ACC112 (cell line): ENCODE results near the gene ARL6IP5.

ENCODE experiments used
- H2AFZ ChIP-seq: fragments of 200-600 bp; sonication (generic); one replicate; pipeline ENCODE4 v1.6.0; 2017; ENCODE audit warnings: antibody characterized with exemption, low read length; ENCODE audit not compliant: unreplicated experiment
- H3K27ac ChIP-seq: fragments of 200-600 bp; sonication (generic); 2 replicates; pipeline ENCODE4 v1.5.1; 2014; ENCODE audit warnings: low read depth, mild to moderate bottlenecking, antibody characterized with exemption, low read length, moderate library complexity
- H3K27me3 ChIP-seq: fragments of 200-600 bp; sonication (generic); 2 replicates; pipeline ENCODE4 v1.6.1; 2014; ENCODE audit warnings: mild to moderate bottlenecking, antibody characterized with exemption, low read length, moderate library complexity, mixed read lengths; ENCODE audit not compliant: insufficient read depth
- H3K36me3 ChIP-seq: fragments of 200-600 bp; sonication (generic); 2 replicates; pipeline ENCODE4 v1.6.1; 2016; ENCODE audit warnings: mild to moderate bottlenecking, antibody characterized with exemption, low read length, moderate library complexity, mixed read lengths; ENCODE audit not compliant: insufficient read depth
- H3K4me1 ChIP-seq: fragments of 200-600 bp; sonication (generic); one replicate; pipeline ENCODE4 v1.6.1; 2016; ENCODE audit warnings: low read length, mixed read lengths; ENCODE audit not compliant: insufficient read depth, unreplicated experiment, control insufficient read depth
- H3K4me3 ChIP-seq: fragments of 200-600 bp; sonication (generic); 2 replicates; pipeline ENCODE4 v1.5.1; 2014; ENCODE audit warnings: mild to moderate bottlenecking, low read depth, low read length
- H3K79me2 ChIP-seq: fragments of 200-600 bp; sonication (generic); one replicate; pipeline ENCODE4 v1.6.0; 2016; ENCODE audit warnings: low read length; ENCODE audit not compliant: control insufficient read depth, unreplicated experiment, insufficient read depth

The ARL6IP5 gene

DNA sequence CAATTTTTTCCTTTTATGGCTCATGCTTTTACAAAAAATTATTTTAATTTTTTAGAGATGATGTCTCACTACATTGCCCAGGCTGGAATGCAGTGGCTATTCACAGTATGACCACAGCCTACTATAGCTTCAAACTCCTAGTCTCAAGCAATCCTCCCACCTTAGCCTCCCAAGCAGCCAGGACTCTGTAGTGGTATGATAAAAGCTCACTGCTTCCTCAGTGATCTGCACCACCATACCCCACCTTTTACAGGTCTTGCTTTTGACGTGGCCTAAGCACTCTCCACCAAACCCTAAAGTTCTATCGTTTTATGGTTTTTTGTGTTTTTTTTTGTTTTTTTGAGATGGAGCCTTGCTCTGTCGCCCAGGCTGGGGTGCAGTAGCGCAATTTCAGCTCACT is 18.6 kb upstream of the ARL6IP5 start:
- no peak overlapping the region for H2AFZ ChIP-seq
- no peak overlapping the region for H3K27ac ChIP-seq
- H3K4me1 ChIP-seq = no peaks in the 10 kb centered on the region
- no peaks in the 10 kb centered on the region for H3K27me3 ChIP-seq
- peaks cover 29% of the 10 kb centered on the region for H3K36me3 ChIP-seq
- no peaks in the 10 kb centered on the region for H3K79me2 ChIP-seq
- no peak overlapping the region for H3K4me3 ChIP-seq

DNA sequence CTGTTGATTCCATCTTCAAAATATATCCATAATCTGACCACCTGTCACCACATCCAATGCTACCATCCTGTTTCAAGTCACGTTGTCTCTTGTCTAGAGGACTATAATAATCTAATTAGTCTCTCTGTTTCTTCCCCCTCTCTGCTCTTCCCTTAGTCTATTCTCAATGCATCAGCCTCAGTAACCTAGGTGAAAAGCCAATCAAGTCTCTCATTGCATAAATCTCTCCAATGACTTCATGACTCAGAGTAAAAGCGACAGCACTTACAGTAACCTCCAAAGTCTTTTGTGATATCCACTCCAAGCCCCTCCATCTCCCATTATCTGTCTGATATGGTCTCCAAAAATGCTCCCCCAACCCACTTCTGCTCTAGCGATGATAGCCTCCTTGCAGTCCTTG is 11.8 kb upstream of the ARL6IP5 start:
- Histone ChIP-seq H3K4me1 (peaks cover 3% of the 10 kb centered on the region), H3K4me3 (no peak overlapping the region), H3K36me3 (peaks cover 22% of the 10 kb centered on the region), H2AFZ (no peak overlapping the region), H3K27ac (no peak overlapping the region), H3K27me3 (no peaks in the 10 kb centered on the region), H3K79me2 (peaks cover 32% of the 10 kb centered on the region)

DNA sequence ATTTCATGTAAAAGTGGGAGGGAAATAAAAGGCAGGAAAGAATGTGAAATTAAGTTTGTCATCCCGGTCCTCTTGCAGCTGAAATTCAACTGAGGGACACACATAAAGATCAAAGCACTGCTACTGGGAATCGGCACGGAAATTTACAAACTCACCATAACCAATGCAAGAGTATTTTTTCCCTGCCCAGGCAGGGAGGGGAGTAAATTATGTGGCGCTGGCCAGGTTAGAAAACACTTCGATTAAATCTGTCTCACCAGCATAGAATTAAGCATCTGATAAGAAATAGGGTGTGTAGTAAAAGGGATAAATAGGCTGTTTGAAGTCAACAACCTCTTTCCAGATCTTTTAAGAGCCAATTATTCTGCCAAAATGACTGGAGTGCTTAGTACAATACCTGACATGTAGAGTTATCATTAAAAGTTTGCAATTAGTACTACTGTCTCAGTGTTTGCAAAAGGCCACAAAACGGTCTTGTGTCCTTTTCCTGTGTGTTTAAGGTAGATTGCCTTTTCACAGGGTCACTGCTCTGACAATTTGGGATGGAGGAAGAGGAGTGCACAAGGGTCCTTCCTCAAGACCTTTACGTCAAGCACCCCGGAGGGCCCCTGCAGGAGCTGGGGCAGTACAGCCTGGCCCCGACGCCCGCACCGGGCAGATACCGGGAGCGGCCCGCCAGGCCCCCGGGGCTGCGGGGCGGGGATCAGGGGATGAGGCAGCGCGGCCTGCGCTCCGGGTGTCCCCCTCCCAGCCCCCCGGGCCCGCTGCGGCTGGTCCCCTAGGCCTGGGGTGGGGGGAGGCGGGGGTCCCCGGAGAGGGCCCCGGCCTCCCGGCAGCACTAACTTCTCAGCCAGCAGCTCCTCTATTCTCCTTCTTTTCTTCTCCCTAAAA is 5.2 kb upstream of the ARL6IP5 start:
- H3K36me3 ChIP-seq = no peaks in the 10 kb centered on the region; the same call in 1 of the 2 replicates
- H3K4me3 ChIP-seq = peak overlapping the region; percentile 95
- H3K27ac ChIP-seq = no peak overlapping the region; the same call in none of the 2 replicates
- H3K27me3 ChIP-seq = no peaks in the 10 kb centered on the region
- peaks cover 45% of the 10 kb centered on the region for H3K4me1 ChIP-seq
- peak overlapping the region; percentile 52 for H2AFZ ChIP-seq
- H3K79me2 ChIP-seq = peaks cover 35% of the 10 kb centered on the region

DNA sequence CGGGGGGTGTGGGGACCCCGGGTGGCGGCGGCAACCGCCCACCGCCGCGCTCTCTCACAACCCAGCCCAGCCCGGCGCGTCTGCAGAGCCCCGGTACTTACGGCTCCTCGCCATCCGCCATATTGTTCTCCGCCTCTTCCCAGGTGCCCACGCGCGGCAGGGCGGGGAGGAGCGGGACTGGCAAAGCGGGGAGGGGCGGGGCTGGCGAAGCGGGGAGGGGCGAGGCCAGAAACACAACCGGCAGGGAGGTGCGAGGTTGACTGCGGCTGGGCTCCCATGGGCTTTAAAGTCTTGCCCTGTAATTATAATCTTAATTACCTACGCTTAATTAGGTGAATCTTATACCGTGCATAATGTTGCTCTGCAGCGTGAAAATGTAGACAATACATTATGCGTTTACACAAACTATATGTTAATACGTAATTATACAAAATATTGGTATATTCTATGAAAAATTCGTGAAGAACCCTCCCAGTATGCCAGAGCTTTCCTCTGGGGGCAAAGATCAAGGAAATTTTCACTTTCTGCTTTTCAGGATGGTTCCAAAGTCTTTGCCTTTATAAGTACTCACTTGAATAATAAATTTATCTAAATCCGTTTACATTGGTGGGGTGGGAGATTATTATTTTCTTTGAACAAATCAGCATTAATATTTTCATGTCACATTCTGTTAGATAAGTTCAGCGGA is 4.4 kb upstream of the ARL6IP5 start, which contains the start of gene UBA3:
Gene UBA3, minus strand, starts transcription at position 133 of the 688 bp plus-strand sequence. Its CDS starts 12 bp downstream, at position 121.
- Histone ChIP-seq H3K27me3 (no peaks in the 10 kb centered on the region), H3K4me1 (peaks cover 45% of the 10 kb centered on the region), H3K36me3 (no peaks in the 10 kb centered on the region), H3K79me2 (peaks cover 39% of the 10 kb centered on the region), H3K27ac (no peak within 1 kb of the TSS; the same call in none of the 2 replicates), H3K4me3 (peak within 1 kb of the TSS; percentile 95), H2AFZ (peak within 1 kb of the TSS; percentile 52)

DNA sequence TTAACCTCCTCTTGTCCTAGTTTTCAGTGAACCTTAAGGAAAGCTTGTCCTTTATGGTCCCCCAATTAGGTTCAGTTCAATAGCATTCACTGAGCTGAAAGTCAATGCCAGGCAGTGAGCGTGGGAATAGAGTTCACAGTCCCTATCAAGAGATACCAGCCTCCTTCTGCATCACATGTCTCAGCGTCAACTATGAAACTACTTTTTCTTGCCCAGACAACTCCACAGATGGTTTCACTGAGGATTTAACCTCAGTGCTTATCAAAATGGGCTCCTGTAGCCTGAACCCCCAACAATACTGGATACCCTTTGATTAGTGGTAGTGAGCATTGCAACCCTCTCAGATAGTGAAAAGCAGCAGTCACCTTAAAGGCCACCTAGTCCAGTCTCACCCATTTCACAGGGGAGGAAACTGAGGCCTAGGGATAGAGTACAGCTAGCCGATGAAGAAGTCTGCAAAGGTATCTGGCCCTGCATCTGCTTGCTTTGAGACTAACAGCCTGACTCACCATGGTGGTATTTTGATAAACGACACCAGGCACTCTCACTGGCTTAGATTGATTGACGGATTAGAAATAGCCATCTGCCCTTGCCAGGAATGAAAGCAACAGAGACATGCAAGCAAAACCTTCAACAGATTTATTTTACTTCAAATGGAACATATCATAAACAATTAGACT is 3.0 kb upstream of the ARL6IP5 start:
- Histone ChIP-seq H3K36me3 (no peaks in the 10 kb centered on the region), H2AFZ (no peak overlapping the region), H3K4me1 (peaks cover 45% of the 10 kb centered on the region), H3K79me2 (peaks cover 45% of the 10 kb centered on the region), H3K27ac (peak overlapping the region; percentile 94), H3K27me3 (no peaks in the 10 kb centered on the region), H3K4me3 (no peak overlapping the region)

DNA sequence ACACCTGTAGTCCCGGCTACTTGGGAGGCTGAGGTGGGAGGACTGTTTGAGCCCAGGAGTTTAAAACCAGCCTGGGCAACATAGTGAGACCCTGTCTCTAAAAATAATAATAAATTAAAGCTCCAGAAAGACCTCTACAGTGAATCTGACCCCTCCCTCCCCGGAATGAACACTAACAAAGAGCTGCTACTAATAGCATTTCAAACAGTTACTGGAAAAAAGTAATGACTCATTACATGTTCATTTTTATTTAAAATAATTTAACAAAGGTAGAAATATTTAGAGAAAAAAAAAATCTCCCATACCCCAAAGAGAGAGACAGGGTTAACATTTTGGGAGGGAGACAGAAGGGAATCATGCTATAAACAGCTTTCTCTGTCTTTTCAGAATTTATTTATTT is 2.4 kb upstream of the ARL6IP5 start:
- peaks cover 50% of the 10 kb centered on the region for H3K4me1 ChIP-seq
- H3K4me3 ChIP-seq = peak overlapping the region; percentile 95; the same call in 1 of the 2 replicates
- no peaks in the 10 kb centered on the region for H3K36me3 ChIP-seq
- H3K27ac ChIP-seq = peak overlapping the region; percentile 94
- peaks cover 45% of the 10 kb centered on the region for H3K79me2 ChIP-seq
- H3K27me3 ChIP-seq = no peaks in the 10 kb centered on the region
- H2AFZ ChIP-seq = no peak overlapping the region

DNA sequence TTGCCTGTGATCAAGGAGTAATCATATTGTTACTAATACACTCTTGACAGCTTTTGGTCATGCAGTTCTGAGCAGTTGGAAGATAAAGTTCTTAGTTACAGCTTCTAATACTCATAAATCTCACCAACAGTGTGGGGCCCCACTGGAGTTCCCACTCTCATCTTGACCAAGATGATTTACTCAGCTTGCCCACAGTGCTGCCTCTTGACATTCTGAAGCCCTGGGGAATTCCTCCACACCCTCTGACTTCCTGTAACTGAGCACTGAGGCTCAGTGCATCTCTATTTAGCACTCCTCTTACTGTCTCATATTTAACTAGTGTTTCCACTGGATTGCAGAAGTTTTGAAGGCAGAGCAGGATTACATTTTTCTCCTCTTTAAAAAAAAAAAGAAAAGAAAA is 1.9 kb upstream of the ARL6IP5 start:
- H3K79me2 ChIP-seq = peaks cover 45% of the 10 kb centered on the region
- no peak overlapping the region for H2AFZ ChIP-seq
- peak overlapping the region; percentile 95 for H3K4me3 ChIP-seq
- peak overlapping the region; percentile 94 for H3K27ac ChIP-seq
- no peaks in the 10 kb centered on the region for H3K27me3 ChIP-seq
- H3K4me1 ChIP-seq = peaks cover 51% of the 10 kb centered on the region
- H3K36me3 ChIP-seq = no peaks in the 10 kb centered on the region

DNA sequence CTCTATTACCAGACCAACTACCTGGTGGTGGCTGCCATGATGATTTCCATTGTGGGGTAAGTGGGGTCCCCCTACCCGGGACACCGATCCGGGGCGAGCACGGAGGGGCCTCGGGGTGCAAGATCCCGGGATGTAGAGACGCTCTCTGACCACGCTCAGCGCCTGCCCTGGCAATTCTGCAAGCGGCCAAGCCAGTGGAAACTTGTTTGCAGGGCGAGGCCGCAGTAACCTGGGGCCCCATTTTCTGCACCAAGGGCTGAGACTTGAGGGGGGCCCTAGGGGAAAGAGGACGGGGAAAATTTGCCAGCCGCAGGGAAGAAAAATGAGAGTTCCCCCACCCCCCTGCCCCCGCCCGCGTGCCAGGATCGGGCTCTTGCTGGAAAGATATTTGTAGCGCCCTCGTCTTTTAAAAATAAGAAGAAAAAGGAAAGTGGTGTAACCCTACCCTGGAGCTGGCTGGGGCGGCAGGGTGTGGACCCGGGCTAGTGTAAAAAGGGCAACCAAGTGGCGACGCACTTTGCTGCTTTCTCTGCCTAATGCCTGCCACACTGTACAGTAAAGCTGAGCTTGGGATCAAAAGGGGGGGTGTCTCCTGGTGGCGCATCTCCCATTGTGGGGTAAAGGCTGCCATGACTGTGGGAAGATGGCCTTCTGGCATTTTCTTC is 563 bp downstream of the ARL6IP5 start:
- H3K36me3 ChIP-seq = peaks cover 7% of the 10 kb centered on the region; the same call in 1 of the 2 replicates
- H3K27ac ChIP-seq = peak overlapping the region; percentile 94
- H3K79me2 ChIP-seq = peaks cover 48% of the 10 kb centered on the region
- H2AFZ ChIP-seq = peak overlapping the region; percentile 89
- H3K4me1 ChIP-seq = peaks cover 63% of the 10 kb centered on the region
- no peaks in the 10 kb centered on the region for H3K27me3 ChIP-seq
- peak overlapping the region; percentile 95 for H3K4me3 ChIP-seq

DNA sequence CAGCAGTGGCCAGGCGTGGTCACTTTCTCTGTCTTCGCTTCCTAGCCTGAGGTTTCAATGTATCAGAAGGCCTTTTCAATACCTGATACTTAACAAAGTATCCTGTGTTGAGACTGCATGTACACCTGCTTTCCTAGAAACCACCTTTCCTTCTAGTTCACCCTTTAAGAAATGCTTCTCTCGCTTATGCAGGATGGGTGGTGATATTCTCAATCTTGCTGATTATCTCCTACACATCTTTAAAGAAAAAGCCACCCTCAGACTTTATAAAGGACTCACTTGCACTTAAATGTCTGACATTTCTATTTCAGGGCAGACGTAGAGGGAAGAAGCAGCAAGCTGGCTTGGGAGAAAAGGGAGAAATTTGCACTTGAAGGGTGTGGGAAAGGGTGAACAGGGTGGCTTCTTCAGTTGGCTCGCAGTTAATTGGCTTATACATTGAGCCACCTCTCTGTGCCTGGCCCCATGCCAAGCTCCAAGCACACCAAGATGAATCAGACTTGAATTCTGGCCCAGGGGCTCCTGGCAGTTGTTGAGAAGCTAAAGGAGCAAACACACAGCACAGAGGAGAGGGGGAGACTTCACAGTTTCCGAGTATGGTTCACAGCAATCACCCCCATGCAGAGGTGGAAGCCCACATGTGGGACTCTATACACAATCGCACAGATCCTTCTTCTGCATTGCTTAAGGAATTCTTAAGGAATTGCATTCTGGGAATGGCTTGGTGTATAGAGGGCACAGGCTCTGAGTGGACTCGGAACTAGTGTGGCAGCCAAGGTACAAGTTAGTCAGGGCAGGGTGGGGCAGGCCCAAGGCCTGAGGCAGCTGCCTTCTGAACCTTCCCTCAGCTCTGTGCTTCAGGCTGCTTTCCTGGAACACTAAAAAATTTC is 1.3 kb downstream of the ARL6IP5 start:
- peaks cover 62% of the 10 kb centered on the region for H3K4me1 ChIP-seq
- peaks cover 7% of the 10 kb centered on the region; the same call in 1 of the 2 replicates for H3K36me3 ChIP-seq
- no peaks in the 10 kb centered on the region for H3K27me3 ChIP-seq
- peak overlapping the region; percentile 95 for H3K4me3 ChIP-seq
- peaks cover 55% of the 10 kb centered on the region for H3K79me2 ChIP-seq
- peak overlapping the region; percentile 94 for H3K27ac ChIP-seq
- peak overlapping the region; percentile 89 for H2AFZ ChIP-seq
